ES-I3 (cell line): ENCODE results near the gene HS3ST5.
"Not testable (repeated sequence)": the region's sequence is repeated elsewhere in the genome, so short reads cannot be mapped to it uniquely, and the experiment has no call there.

Source experiments
- H3K36me3 ChIP-seq: 2 replicates; pipeline ENCODE4 v1.6.1; 2013; ENCODE audit warnings: mild to moderate bottlenecking, low read length, control low read depth, moderate library complexity; ENCODE audit not compliant: insufficient read depth
- H3K4me1 ChIP-seq: 2 replicates; pipeline ENCODE4 v1.6.1; 2013; ENCODE audit warnings: mild to moderate bottlenecking, control low read depth, low read length; ENCODE audit not compliant: insufficient read depth
- H3K9ac ChIP-seq: 2 replicates; pipeline ENCODE4 v1.6.1; 2013; ENCODE audit warnings: low read depth, mild to moderate bottlenecking, low read length, moderate library complexity
- H3K9me3 ChIP-seq: 2 replicates; pipeline ENCODE4 v1.6.1; 2013; ENCODE audit warnings: mild to moderate bottlenecking, low read length, moderate library complexity; ENCODE audit not compliant: control insufficient read depth, insufficient read depth

The HS3ST5 gene

DNA sequence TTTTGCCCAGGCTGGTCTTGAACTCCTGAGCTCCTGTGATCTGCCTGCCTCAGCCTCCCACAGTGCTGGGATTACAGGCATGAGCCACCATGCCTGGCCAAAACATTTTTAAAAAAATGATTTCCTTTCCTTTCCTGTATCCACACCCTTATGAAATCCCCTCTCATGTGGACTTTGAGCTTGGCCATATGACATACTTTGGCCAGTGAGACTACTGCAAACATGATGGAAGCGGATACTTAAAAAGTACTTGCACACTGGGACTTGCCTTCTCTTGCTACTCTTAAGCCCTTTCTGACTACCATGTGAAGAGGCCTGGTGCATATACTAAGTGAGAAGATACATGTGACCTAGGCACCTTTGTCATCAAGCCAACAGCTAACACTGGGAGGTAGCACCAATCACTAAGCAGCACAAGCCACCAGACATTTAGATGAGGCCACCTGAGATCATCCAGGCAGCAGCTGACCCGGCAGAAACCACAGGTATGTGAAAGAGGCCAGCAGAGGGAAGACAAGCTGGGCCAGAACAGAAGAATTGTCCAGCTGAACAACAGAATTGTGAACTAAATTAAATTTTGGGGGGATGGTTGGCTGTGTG lies 293.4 kb downstream of the HS3ST5 start:
- Histone ChIP-seq H3K4me1 (no peaks in the 10 kb centered on the region), H3K36me3 (no peaks in the 10 kb centered on the region), H3K9me3 (peaks cover 2% of the 10 kb centered on the region; the same call in 1 of the 2 replicates), H3K9ac (no peak overlapping the region)

DNA sequence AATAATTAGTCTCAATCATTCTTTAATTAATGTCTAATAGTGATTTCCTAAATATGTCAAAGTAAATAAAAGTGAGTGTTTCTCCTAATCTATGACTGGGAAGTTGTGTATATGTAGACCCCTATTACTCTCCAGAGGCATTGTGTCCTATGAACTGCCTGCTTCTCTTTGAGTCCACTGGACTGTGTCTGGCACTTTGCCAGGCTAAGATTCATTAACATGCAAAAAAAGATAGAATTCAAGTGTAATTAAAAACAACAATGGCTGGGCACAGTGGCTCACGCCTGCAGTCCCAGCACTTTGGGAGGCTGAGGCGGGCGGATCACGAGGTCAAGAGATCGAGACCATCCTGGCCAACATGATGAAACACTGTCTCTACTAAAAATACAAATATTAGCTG lies 298.3 kb downstream of the HS3ST5 start:
- H3K9ac ChIP-seq, H3K4me1 ChIP-seq, H3K36me3 ChIP-seq, H3K9me3 ChIP-seq: not testable (repeated sequence)

DNA sequence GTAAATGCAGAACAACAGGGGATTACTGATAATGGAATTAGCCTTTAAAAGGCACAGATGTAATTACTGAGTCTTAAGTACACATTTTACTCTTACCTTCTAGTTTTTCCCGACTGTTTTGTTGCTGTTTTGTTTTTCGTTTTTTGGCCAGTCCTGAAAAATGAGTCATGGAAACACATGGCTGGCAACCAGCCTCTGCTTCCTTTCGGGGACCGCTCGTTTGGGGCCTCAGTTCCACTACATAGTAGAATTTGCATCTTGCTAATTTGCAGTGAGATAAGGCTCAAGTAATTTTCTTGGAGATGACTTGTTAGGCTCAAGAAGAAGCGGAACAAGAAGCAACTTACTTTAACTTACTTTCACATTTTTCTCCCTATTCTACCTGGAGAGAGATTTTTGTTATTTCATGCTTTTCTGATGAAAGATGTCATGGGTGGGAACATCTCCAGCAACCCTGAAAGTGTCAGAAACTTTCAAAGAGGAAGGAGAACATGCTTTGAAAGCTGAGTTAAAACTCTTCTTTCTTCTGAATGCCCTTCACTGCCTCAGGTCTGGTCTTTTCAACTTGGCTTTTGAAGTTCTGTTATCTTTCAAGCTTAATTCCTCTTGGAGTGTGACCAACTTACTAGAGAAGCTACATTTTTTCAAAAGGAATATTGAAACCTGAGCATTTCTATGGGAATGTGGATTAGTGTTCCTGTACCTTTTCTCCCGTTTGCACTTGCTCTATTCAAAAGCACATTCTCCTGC lies 300.4 kb downstream of the HS3ST5 start:
- Histone ChIP-seq H3K9me3 (no peaks in the 10 kb centered on the region), H3K9ac (no peak overlapping the region), H3K36me3 (no peaks in the 10 kb centered on the region), H3K4me1 (0 out of 2 replicates have a peak, but pooled peaks cover 2% of the 10 kb centered on the region)

DNA sequence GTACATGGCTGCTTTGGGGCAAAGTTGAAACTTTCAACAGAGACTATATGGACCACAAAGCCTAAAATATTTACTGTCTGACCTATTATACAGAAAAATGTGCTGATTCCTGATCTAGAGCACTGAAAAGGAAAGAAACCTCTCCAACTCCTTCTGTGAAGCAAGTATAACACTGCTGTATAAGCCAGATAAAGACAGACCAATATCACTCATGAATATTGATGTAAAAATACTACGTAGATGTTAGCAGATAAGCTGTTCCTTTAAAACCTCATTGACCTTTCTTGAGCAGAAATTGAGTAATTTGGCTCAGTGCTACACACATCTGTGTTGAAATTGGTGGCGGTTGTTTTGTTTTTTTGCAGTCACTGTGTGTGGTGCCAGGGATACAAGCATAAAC lies 302.0 kb downstream of the HS3ST5 start:
- Histone ChIP-seq H3K9me3 (no peaks in the 10 kb centered on the region), H3K9ac (no peak overlapping the region), H3K36me3 (no peaks in the 10 kb centered on the region), H3K4me1 (0 out of 2 replicates have a peak, but pooled peaks cover 2% of the 10 kb centered on the region)

DNA sequence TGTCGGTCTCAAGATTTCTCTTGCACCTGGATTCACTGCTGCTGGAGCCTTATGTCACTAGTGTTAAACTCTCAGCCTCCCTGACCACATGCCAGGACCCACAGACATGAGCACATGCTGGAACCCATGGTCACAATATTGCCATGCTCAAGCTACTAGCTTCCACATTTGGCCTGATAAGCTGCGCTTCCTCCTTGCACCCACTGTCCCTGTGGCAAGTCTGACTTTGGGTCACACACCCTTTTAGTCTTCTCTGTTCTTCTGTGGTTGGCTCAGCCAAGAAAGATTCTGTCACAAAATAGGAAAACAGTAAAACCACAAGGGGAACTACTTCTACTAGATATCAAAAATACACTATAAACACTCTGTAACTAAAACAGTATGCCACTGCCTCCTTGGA lies 303.0 kb downstream of the HS3ST5 start:
- Histone ChIP-seq H3K9ac (no peak overlapping the region), H3K9me3 (no peaks in the 10 kb centered on the region), H3K36me3 (no peaks in the 10 kb centered on the region), H3K4me1 (0 out of 2 replicates have a peak, but pooled peaks cover 2% of the 10 kb centered on the region)

DNA sequence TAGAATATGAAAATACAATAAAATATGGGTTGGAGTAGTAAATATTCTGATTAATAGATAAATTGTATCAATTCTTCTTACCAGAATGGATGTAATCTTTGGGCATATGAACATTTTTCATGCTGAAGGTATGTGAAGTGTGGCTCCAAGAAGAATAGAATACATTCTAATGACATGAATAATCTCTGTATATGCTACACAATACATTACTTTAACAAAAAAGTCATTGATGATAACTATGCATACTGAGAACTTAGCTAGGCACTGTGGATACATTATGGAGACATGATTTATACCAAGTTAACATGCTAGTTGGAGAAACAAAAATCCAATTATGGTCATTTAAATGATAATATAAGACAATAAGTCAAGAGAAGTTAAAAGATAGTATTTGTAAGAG lies 309.2 kb downstream of the HS3ST5 start:
- Histone ChIP-seq H3K9ac (no peak overlapping the region), H3K9me3 (no peaks in the 10 kb centered on the region), H3K4me1 (no peaks in the 10 kb centered on the region), H3K36me3 (no peaks in the 10 kb centered on the region)

DNA sequence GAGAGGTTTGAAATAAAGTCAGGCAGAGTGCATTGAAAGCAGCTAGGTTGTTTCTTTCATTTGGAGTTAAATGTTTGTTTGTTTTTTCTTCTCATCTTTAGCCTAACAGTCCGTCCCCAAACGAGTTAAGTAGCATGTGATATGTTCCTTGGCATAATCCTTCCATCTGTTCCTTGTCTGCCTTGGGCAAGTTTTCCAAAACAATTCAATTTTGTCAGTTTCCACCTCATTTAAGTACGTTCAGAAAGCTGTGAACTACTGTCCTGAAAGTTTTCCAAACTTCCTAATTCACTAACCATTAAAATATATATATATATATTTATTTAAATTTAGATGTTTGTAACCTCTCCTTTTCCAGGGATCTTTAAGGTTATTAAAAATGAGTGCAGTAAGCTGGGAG lies 310.1 kb downstream of the HS3ST5 start:
- Histone ChIP-seq H3K9me3 (no peaks in the 10 kb centered on the region), H3K4me1 (no peaks in the 10 kb centered on the region), H3K36me3 (no peaks in the 10 kb centered on the region), H3K9ac (no peak overlapping the region)

DNA sequence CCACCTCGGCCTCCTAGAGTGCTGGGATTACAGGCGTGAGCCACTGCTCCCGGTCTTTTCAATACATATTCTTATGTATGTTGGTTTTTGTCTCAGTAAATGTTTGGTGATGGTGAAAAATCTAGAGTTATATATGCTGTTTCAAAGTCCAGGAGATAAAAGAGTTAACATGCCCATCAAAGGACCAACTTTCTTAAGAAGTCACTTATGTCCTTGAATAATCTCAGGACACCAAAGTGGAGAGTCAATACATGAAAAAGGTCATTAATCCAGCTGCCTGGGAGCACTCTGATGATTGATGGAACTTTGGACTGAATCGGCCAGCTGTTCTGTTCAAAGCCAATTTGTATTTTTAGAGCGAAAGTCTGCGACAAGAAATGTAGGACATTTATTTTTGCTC lies 312.1 kb downstream of the HS3ST5 start:
- Histone ChIP-seq H3K4me1 (no peaks in the 10 kb centered on the region), H3K9ac (no peak overlapping the region), H3K36me3 (no peaks in the 10 kb centered on the region), H3K9me3 (no peaks in the 10 kb centered on the region)

DNA sequence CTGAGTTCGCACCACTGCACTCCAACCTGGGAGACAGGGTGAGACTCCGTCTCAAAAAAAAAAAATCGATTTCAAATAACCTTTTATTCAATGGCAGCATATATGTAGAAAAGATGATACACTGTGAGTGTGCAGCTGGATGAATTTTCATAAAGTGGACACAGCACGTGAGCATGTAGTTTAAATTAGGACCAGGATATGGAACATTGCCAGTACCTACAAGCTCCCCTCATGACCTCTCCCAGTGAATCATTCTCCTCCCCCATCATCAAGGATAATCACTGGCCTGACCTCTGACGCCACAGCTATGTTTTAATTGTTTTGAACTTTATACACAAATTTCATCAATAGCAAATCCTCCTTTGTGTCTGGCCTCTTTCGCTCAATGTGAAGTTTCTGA lies 318.1 kb downstream of the HS3ST5 start:
- Histone ChIP-seq H3K9me3 (no peaks in the 10 kb centered on the region), H3K9ac (no peak overlapping the region), H3K4me1 (no peaks in the 10 kb centered on the region), H3K36me3 (no peaks in the 10 kb centered on the region)

DNA sequence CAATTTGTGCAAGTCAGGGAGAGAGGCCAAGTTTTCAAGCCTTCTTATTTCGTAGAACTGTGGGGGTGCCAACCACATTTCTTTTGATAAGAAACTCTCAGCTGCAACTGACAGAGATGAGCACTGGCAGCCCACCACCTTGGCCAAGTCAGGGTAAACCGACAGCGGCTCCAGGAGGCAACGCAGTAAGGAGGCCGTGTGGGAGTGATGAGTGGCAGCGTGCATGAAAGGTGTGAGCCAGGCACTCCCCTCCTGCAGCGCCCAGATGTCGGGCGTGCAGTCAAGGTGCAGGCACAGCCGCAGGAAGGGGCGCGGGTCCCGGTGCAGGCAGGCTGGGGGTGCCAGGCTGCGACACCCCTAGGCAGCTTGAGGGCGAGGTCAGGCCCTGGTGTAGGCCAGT lies 322.6 kb downstream of the HS3ST5 start:
- Histone ChIP-seq H3K36me3 (no peaks in the 10 kb centered on the region), H3K9ac (no peak overlapping the region), H3K9me3 (peaks cover 3% of the 10 kb centered on the region; the same call in 1 of the 2 replicates), H3K4me1 (no peaks in the 10 kb centered on the region)

DNA sequence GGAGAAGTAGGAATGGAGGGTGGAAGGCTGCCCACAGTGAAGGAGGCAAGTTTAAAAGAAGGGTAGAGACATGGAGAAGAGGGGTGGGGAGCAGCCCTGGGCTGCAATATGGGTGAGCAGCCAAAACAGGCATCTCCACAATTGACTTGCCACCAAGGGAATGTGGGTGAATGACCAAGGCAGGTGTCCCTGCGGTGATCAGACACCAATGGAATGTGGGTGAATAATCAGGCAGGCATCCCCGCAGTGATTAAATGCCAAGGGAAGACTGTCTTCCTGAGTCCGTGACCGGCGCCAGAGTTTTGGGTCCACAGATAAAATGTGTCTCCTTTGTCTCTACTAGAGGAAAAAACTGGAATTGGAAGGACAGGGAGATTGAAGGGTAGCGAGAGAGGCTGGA lies 325.7 kb downstream of the HS3ST5 start:
- H3K9ac ChIP-seq, H3K36me3 ChIP-seq, H3K9me3 ChIP-seq, H3K4me1 ChIP-seq: not testable (repeated sequence)

DNA sequence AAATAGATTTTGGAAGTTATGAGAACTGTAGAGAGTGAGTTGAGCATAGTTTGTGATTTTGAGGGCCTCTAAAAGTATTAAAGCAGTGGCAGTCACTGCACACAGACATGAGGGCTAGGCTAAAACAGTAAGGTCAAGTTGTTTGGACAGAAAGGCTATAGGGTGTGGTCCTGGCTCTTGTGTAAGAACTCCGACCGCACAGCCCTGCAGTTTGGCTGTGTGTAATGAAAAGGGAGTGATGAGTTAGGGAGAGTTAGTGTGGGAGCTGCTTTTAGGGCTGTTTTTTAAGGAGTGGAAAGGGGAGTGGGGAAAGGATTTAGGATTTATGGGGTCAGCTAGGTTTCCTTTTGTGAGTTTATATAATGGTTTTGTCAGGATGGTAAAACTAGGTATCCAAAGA lies 328.7 kb downstream of the HS3ST5 start:
- not testable (repeated sequence) for H3K9ac ChIP-seq, H3K9me3 ChIP-seq, H3K36me3 ChIP-seq
- peaks cover 22% of the 10 kb centered on the region for H3K4me1 ChIP-seq

DNA sequence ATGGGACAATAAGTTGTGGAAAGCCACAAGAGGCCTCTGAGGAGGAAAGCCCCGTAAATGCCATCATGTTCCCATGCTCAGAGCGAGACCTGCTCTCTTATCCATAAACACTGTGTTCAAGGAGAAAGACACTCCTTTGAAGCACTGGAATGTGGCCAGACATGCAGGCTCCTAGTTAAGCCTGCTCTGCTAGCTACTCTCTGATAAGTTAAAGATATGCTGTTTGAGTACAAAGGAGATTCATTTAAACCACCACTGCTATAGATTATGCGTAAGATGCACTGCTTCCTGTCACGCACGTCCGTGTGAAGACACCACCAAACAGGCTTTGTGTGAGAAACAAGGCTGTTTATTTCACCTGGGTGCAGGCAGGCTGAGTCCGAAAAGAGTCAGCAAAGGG lies 331.3 kb downstream of the HS3ST5 start:
- H3K36me3 ChIP-seq, H3K9me3 ChIP-seq, H3K9ac ChIP-seq: not testable (repeated sequence)
- peaks cover 47% of the 10 kb centered on the region for H3K4me1 ChIP-seq

DNA sequence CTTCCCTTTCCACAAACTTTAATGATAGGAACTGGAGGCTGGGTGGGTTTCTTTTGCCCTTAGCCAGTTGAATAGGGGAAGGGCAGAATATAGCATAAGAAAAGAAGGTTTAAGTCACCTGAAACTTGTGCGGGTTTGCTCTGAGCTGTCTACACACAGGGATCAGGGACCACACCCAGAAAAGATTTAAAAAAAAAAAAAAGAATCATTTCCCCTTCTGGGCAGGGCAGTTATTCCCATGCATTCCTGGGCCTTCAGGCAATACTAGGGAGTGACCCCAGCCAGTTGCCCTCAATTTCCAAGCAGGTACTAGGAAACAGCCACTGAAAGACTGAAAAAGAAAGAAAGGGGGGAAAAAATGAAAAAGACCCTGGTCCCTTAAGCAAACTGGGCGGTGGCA lies 332.3 kb downstream of the HS3ST5 start:
- Histone ChIP-seq H3K9ac (no peak overlapping the region), H3K36me3 (no peaks in the 10 kb centered on the region), H3K9me3 (no peaks in the 10 kb centered on the region), H3K4me1 (peaks cover 47% of the 10 kb centered on the region)

DNA sequence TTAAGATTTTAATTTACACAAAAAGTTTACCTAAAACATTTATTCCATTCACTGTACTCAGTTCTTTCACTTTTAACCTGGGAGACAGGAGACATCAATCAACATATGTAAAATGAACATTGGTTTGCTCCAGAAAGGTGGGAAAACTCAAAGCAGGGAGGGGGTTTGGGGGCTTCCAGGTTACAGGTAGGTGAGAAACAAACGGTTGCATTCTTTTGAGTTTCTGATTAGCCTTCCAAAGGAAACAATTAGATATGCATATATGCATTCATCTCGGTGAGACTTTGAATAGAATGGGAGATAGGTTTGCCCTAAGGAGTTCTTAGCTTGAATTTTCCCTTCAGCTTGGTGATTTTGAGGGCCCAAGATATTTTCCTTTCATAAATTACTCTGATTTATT lies 333.6 kb downstream of the HS3ST5 start:
- Histone ChIP-seq H3K4me1 (peaks cover 47% of the 10 kb centered on the region), H3K36me3 (no peaks in the 10 kb centered on the region), H3K9me3 (no peaks in the 10 kb centered on the region), H3K9ac (no peak overlapping the region)
